Uterus (tissue), 4 donors: ENCODE measurements around the gene PPM1N. TPM values are rescaled to one million over a fixed set of nuclear protein-coding genes. Genes with fewer than 3 reads are reported as not detected.

Source experiments
- DNase-seq, 2 donors: peaks; one replicate each; pipeline ENCODE4 v3.0.0-alpha.2; 2019 to 2020
- H3K27ac ChIP-seq, 2 donors: fragments of 200-600 bp; sonication (generic); 1 replicate in 1 of 2; 2 replicates in 1 of 2; pipeline ENCODE4 v1.5.1; 2016 to 2018
- H3K27me3 ChIP-seq, 2 donors: fragments of 200-600 bp; sonication (generic); one replicate each; pipeline ENCODE4 v1.5.1; 2018 to 2019; ENCODE audit warnings: control low read depth in 1 of 2
- H3K36me3 ChIP-seq, 2 donors: fragments of 200-600 bp; sonication (generic); one replicate each; pipeline ENCODE4 v1.5.1; 2019; ENCODE audit warnings: control low read depth in 1 of 2
- H3K4me1 ChIP-seq, 2 donors: fragments of 200-600 bp; sonication (generic); one replicate each; pipeline ENCODE4 v1.5.1; 2018 to 2019; ENCODE audit warnings: control low read depth in 1 of 2
- H3K4me3 ChIP-seq, 2 donors: fragments of 200-600 bp; sonication (generic); 1 replicate in 1 of 2; 2 replicates in 1 of 2; pipeline ENCODE4 v1.5.1; 2018 to 2019; ENCODE audit warnings: mild to moderate bottlenecking in 1 of 2
- H3K9me3 ChIP-seq, 2 donors: fragments of 200-600 bp; sonication (generic); one replicate each; pipeline ENCODE4 v1.5.1; 2019; ENCODE audit warnings: control low read depth in 1 of 2
- CTCF ChIP-seq, 4 experiments: fragments of 200-600 bp in 2 of 4; fragments of 450-650 bp in 2 of 4; sonication (generic) in 2 of 4; IDR thresholded peaks; one replicate each; pipeline ENCODE4 v1.5.1; 2016 to 2019; ENCODE audit warnings: antibody characterized with exemption in 4 of 4, mild to moderate bottlenecking in 2 of 4, moderate library complexity in 1 of 4
- POLR2A ChIP-seq, 2 donors: fragments of 450-650 bp; IDR thresholded peaks; one replicate each; pipeline ENCODE4 v1.6.1; 2016; ENCODE audit warnings: antibody characterized with exemption in 2 of 2, mild to moderate bottlenecking in 1 of 2, moderate library complexity in 1 of 2
- intact Hi-C: fragments of 100-400 bp; cut with DNase I; formaldehyde crosslinking; loops from one replicate; pipeline ENCODE4 v1.15.1; 2023; ENCODE audit warnings: low total_unique reads
- total RNA-seq, 4 donors: library from RNA; depleted of rRNA in 3 of 4; stranded (reverse); fragments of >200 nt in 3 of 4; gene quantifications; one replicate each; pipeline versions ENCODE4 v1.1.0 to v1.2.4, GENCODE V29; 2014 to 2023
- donor health status: DM: yes; HTN: yes; CAD: no.

PPM1N gene
- total RNA-seq, 4 donors from 2014 or later, result 42.5 TPM; not detected in 3

- intact Hi-C loops, result no loop called here
- no peak for DNase-seq
- Histone ChIP-seq H3K27me3 (no peaks in the 10 kb centered on the region), H3K36me3 (no peaks in the 10 kb centered on the region), H3K4me3 (no peak overlapping the region), H3K9me3 (no peaks in the 10 kb centered on the region), H3K27ac (no peak overlapping the region), H3K4me1 (peaks cover 3 to 17% of the 10 kb centered on the region in 2 donors)
- TF ChIP-seq CTCF (IDR thresholded peaks at IDR 0.05) (no peak), POLR2A (IDR thresholded peaks at IDR 0.05) (no peak)
Measured at GRCh38 chr19:45472563-45473366, 25.5 kb upstream of the PPM1N start.

- Histone ChIP-seq H3K4me1 (peaks cover 3 to 13% of the 10 kb centered on the region in 2 donors), H3K27ac (no peak overlapping the region), H3K27me3 (no peaks in the 10 kb centered on the region), H3K4me3 (no peak overlapping the region), H3K9me3 (no peaks in the 10 kb centered on the region), H3K36me3 (no peaks in the 10 kb centered on the region)
- TF ChIP-seq CTCF (IDR thresholded peaks at IDR 0.05), result no peak
- TF ChIP-seq POLR2A (IDR thresholded peaks at IDR 0.05), result no peak
- no peak for DNase-seq
- intact Hi-C loops, result no loop called here
Measured at GRCh38 chr19:45473367-45473681, 24.9 kb upstream of the PPM1N start.

- no peak overlapping the region for H3K27ac ChIP-seq
- peaks cover 3 to 6% of the 10 kb centered on the region in 2 donors for H3K4me1 ChIP-seq
- H3K4me3 ChIP-seq, result no peak overlapping the region
- H3K36me3 ChIP-seq, result no peaks in the 10 kb centered on the region
- TF ChIP-seq POLR2A (IDR thresholded peaks at IDR 0.05), result no peak
- TF ChIP-seq CTCF (IDR thresholded peaks at IDR 0.05), result no peak
- DNase-seq, result no peak
- intact Hi-C loops, result no loop called here
- no peaks in the 10 kb centered on the region for H3K9me3 ChIP-seq
- H3K27me3 ChIP-seq, result no peaks in the 10 kb centered on the region
Measured at GRCh38 chr19:45473682-45474605, 24.3 kb upstream of the PPM1N start.

DNA sequence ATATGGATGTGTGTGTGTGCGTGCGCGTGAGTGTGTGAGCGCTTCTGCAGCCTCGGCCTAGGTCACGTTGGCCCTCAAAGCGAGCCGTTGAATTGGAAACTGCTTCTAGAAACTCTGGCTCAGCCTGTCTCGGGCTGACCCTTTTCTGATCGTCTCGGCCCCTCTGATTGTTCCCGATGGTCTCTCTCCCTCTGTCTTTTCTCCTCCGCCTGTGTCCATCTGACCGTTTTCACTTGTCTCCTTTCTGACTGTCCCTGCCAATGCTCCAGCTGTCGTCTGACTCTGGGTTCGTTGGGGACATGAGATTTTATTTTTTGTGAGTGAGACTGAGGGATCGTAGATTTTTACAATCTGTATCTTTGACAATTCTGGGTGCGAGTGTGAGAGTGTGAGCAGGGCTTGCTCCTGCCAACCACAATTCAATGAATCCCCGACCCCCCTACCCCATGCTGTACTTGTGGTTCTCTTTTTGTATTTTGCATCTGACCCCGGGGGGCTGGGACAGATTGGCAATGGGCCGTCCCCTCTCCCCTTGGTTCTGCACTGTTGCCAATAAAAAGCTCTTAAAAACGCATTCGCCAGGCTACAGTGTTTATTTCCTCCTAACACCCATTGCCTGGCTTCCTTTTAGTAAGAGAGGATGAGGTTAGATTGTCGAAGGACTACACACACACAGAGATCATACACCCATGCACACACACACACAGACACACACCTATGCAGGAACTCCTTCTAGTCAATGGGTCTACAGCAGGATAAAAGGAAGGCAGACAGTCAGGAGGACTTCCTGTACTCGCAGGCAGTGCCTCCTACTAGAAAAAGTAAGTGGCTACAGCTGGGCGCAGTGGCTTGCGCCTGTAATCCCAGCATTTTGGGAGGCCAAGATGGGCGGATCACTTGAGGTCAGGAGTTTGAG, 23.4 kb upstream of the PPM1N start:
- DNase-seq, result no peak
- intact Hi-C loops, result no loop called here

More for the DNA sequence above, 23.4 kb upstream of the PPM1N start:
- H3K9me3 ChIP-seq, result no peaks in the 10 kb centered on the region
- H3K36me3 ChIP-seq, result no peaks in the 10 kb centered on the region
- TF ChIP-seq POLR2A (IDR thresholded peaks at IDR 0.05), result no peak
- no peak for TF ChIP-seq CTCF (IDR thresholded peaks at IDR 0.05)
- H3K4me3 ChIP-seq, result no peak overlapping the region
- H3K27ac ChIP-seq, result no peak overlapping the region
- peaks cover 3% of the 10 kb centered on the region in 2 donors for H3K4me1 ChIP-seq
- H3K27me3 ChIP-seq, result no peaks in the 10 kb centered on the region
